HCT116 (cell line): ENCODE results near the gene FOXQ1. TPM values are rescaled to one million over a fixed set of nuclear protein-coding genes. Genes with fewer than 3 reads are reported as not detected.

Source experiments
- ATAC-seq: fragments of 200-7000 bp; cut with Tn5 transposase; 2 replicates; pipeline ENCODE4 v1.9.1; 2020; ENCODE audit warnings: mild to moderate bottlenecking, moderate library complexity
- BruUV-seq: library from RNA; stranded (reverse); fragments of 400-500 nt; replicated peaks from 2 replicates; lab custom pipeline; 2021; lab: Mats Ljungman, UMichigan
- CTCF ChIA-PET: fragments of 300-600 bp; sonication (Branson Sonifier 250); formaldehyde crosslinking; loops from one replicate; lab custom pipeline; 2021; ENCODE audit warnings: antibody characterized with exemption; lab: Charles Lee
- POLR2A ChIA-PET: fragments of 300-600, 350-600 bp; sonication (Branson Sonifier 250); formaldehyde crosslinking; loops from one replicate; lab custom pipeline; 2021; ENCODE audit warnings: antibody characterized with exemption; lab: Charles Lee
- RAD21 ChIA-PET, 2 experiments: fragments of 300-600 bp; sonication (Branson Sonifier 250); formaldehyde crosslinking; loops; one replicate each; lab custom pipeline; 2023; ENCODE audit warnings: low total read pairs in 2 of 2; ENCODE audit not compliant: uncharacterized antibody in 2 of 2, unreplicated experiment in 2 of 2, low non-redundant PET in 1 of 2; lab: Charles Lee
- DNase-seq: peaks from one replicate; pipeline ENCODE4 v3.0.0-alpha.2; 2010; ENCODE audit warnings: low read depth, low spot score
- H2AFZ ChIP-seq: fragments of 200-600 bp; shearing (Covaris generic), sonication (generic); 2 replicates; pipeline ENCODE4 v1.6.1; 2017; ENCODE audit warnings: low read depth, mixed run types, mixed read lengths, antibody characterized with exemption, low read length; ENCODE audit not compliant: poor library complexity, severe bottlenecking
- H3K27ac ChIP-seq: 2 replicates; pipeline ENCODE4 v1.5.1; 2012; ENCODE audit warnings: low read depth, low read length
- H3K27me3 ChIP-seq: fragments of 200-600 bp; sonication (generic); 2 replicates; pipeline ENCODE4 v1.6.1; 2016; ENCODE audit warnings: mixed run types, low read length, mixed read lengths; ENCODE audit not compliant: insufficient read depth
- H3K36me3 ChIP-seq, 2 experiments: fragments of 200-500 bp in 1 of 2; fragments of 200-600 bp in 1 of 2; sonication (Bioruptor generic) in 1 of 2; sonication (generic) in 1 of 2; 2 replicates each; pipeline versions ENCODE4 v1.5.1 to v1.6.1; 2014 to 2016; ENCODE audit warnings: low read length in 2 of 2, inconsistent platforms in 1 of 2, mixed read lengths in 1 of 2, mixed run types in 1 of 2; ENCODE audit not compliant: insufficient read depth in 2 of 2, control insufficient read depth in 1 of 2
- H3K4me1 ChIP-seq, 2 experiments: fragments of 200-600 bp in 1 of 2; sonication (generic) in 1 of 2; 2 replicates each; pipeline versions ENCODE4 v1.5.1 to v1.6.1; 2012 to 2017; ENCODE audit warnings: low read length in 2 of 2, inconsistent platforms in 1 of 2, mild to moderate bottlenecking in 1 of 2, mixed read lengths in 1 of 2, mixed run types in 1 of 2, moderate library complexity in 1 of 2; ENCODE audit not compliant: insufficient read depth in 2 of 2, control insufficient read depth in 1 of 2
- H3K4me2 ChIP-seq: fragments of 200-600 bp; sonication (generic); 2 replicates; pipeline ENCODE4 v1.6.1; 2017; ENCODE audit warnings: mixed run types, low read length, mixed read lengths
- H3K4me3 ChIP-seq, 2 experiments: fragments of 200-600 bp in 1 of 2; sonication (generic) in 1 of 2; replicated peaks in 1 of 2; 2 replicates each; pipeline ENCODE4 v1.5.1; 2011 to 2016; ENCODE audit warnings: low read length in 2 of 2, control low read depth in 1 of 2, low read depth in 1 of 2, mild to moderate bottlenecking in 1 of 2, mixed read lengths in 1 of 2, mixed run types in 1 of 2
- H3K79me2 ChIP-seq: fragments of 200-600 bp; sonication (generic); 2 replicates; pipeline ENCODE4 v1.6.1; 2017; ENCODE audit warnings: mild to moderate bottlenecking, mixed run types, low read length, moderate library complexity, mixed read lengths; ENCODE audit not compliant: insufficient read depth
- H3K9ac ChIP-seq: fragments of 200-600 bp; sonication (generic); 2 replicates; pipeline ENCODE4 v1.6.1; 2016; ENCODE audit warnings: low read length, mixed read lengths
- H3K9me2 ChIP-seq: fragments of 200-600 bp; sonication (generic), shearing (Covaris generic); 2 replicates; pipeline ENCODE4 v1.6.1; 2017; ENCODE audit warnings: mixed run types, mild to moderate bottlenecking, moderate library complexity; ENCODE audit not compliant: insufficient read depth
- H3K9me3 ChIP-seq, 2 experiments: fragments of 200-500 bp in 1 of 2; fragments of 200-600 bp in 1 of 2; sonication (Bioruptor generic) in 1 of 2; sonication (generic) in 1 of 2; 2 replicates each; pipeline ENCODE4 v1.6.1; 2014 to 2017; ENCODE audit warnings: low read length in 2 of 2, mixed read lengths in 2 of 2, inconsistent platforms in 1 of 2, low read depth in 1 of 2, mild to moderate bottlenecking in 1 of 2, mixed run types in 1 of 2, moderate library complexity in 1 of 2; ENCODE audit not compliant: control insufficient read depth in 1 of 2, insufficient read depth in 1 of 2
- H4K20me1 ChIP-seq: fragments of 200-600 bp; sonication (generic), shearing (Covaris generic); 2 replicates; pipeline ENCODE4 v1.6.1; 2017; ENCODE audit warnings: mixed run types, mild to moderate bottlenecking, moderate library complexity; ENCODE audit not compliant: insufficient read depth
- CBX3 ChIP-seq: IDR thresholded peaks from 2 replicates; pipeline ENCODE4 v1.6.1; 2012; ENCODE audit warnings: low read depth
- CEBPB ChIP-seq: IDR thresholded peaks from 2 replicates; pipeline ENCODE4 v1.6.1; 2012; ENCODE audit warnings: low read depth
- ELF1 ChIP-seq: IDR thresholded peaks from 2 replicates; pipeline ENCODE4 v1.6.1; 2012; ENCODE audit warnings: low read depth, borderline replicate concordance
- EZH2 ChIP-seq: fragments of 200-600 bp; sonication (generic); IDR thresholded peaks from 2 replicates; pipeline ENCODE4 v1.6.1; 2017; ENCODE audit warnings: antibody characterized with exemption, mixed run types
- EZH2phosphoT487 ChIP-seq: fragments of 200-600 bp; IDR thresholded peaks from 2 replicates; pipeline ENCODE4 v1.6.1; 2018; ENCODE audit warnings: antibody characterized with exemption, borderline replicate concordance
- FOSL1 ChIP-seq: IDR thresholded peaks from 2 replicates; pipeline ENCODE4 v1.6.1; 2012; ENCODE audit warnings: low read depth
- JUND ChIP-seq: IDR thresholded peaks from 2 replicates; pipeline ENCODE4 v1.6.1; 2012
- POLR2A ChIP-seq: IDR thresholded peaks from 2 replicates; pipeline ENCODE4 v1.7.0; 2011; ENCODE audit warnings: borderline replicate concordance; ENCODE audit not compliant: insufficient read depth, insufficient read length; ENCODE audit errors: extremely low read depth
- RAD21 ChIP-seq: IDR thresholded peaks from 2 replicates; pipeline ENCODE4 v1.6.1; 2012; ENCODE audit warnings: low read depth, mild to moderate bottlenecking
- SIN3A ChIP-seq: IDR thresholded peaks from 2 replicates; pipeline ENCODE4 v1.6.1; 2012; ENCODE audit warnings: low read depth
- SRF ChIP-seq: IDR thresholded peaks from 2 replicates; pipeline ENCODE4 v1.6.1; 2012; ENCODE audit warnings: low read depth
- TCF7L2 ChIP-seq: IDR thresholded peaks from 2 replicates; pipeline ENCODE4 v1.7.0; 2011; ENCODE audit warnings: borderline replicate concordance, inconsistent platforms; ENCODE audit not compliant: insufficient read depth, insufficient read length; ENCODE audit errors: extremely low read depth
- intact Hi-C: fragments of 100-400 bp; cut with micrococcal nuclease; formaldehyde crosslinking; loops from 2 replicates; pipeline ENCODE4 v1.10.0; 2022
- total RNA-seq: library from RNA; stranded (reverse); gene quantifications from one replicate; pipeline ENCODE4 v1.2.1, GENCODE V29; 2021; ENCODE audit not compliant: unreplicated experiment
- TF ChIP-seq, protein P1 (sequence below), 3 experiments: fragments of 200-600 bp in 1 of 3; sonication (generic) in 1 of 3; IDR thresholded peaks in 2 of 3; conservative IDR thresholded peaks in 1 of 3; 2 replicates each; pipeline ENCODE4 v1.5.1; 2012 to 2017; ENCODE audit warnings: low read depth in 2 of 3, low read length in 2 of 3, antibody characterized with exemption in 1 of 3, borderline replicate concordance in 1 of 3, control low read depth in 1 of 3, mild to moderate bottlenecking in 1 of 3, mixed read lengths in 1 of 3, mixed run types in 1 of 3, moderate library complexity in 1 of 3; ENCODE audit not compliant: insufficient read depth in 1 of 3
- TF ChIP-seq, protein P2 (sequence below): IDR thresholded peaks from 2 replicates; pipeline ENCODE4 v1.6.1; 2012
- TF ChIP-seq, protein P3 (sequence below): IDR thresholded peaks from 2 replicates; pipeline ENCODE4 v1.6.1; 2012

FOXQ1 gene
- total RNA-seq, 1 experiment from 2014 or later, result 0.42 TPM

DNA sequence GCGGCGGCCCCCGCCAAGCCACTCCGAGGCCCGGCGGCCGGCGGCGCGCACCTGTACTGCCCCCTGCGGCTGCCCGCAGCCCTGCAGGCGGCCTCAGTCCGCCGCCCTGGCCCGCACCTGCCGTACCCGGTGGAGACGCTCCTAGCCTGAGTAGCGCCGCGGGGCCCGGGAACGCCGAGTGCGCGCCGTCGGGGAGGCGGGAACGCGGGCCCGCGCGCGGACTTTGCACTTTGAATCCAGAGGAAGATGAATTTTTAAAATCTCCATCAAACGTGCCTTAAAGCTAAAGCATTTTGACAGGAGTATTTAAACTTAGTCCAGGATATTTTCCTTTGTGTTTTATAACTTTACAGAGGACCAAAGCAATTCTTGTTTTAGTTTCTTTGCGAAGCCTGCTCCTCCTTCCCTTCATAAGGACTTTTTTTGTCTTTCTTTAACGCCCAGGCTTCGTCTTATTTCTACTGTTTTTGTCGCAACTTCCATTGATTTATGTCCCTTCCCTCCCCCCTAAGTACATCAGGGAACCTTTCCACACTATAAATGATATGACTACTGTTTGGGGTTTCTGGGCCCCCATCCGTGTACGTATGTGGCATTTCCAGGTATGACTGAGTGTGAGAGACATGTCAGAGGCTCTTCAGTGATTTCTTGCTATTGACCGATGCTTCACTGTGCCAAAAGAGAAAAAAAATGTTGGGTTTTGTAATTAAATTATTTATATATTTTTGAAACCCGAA lies 2.0 kb downstream of the FOXQ1 start:
- H2AFZ ChIP-seq, result peak overlapping the region; percentile 71
- POLR2A ChIA-PET, result no interaction called here
- RAD21 ChIA-PET, result no interaction called here
- no peaks in the 10 kb centered on the region for H4K20me1 ChIP-seq
- H3K4me2 ChIP-seq, result peak overlapping the region; percentile 76
- ATAC-seq (peak; percentile 80), DNase-seq (peak; percentile 15)
- peaks cover 11 to 28% of the 10 kb centered on the region in 2 experiments; a peak in 3 of 4 replicates for H3K4me1 ChIP-seq
- no peaks in the 10 kb centered on the region; the same call in 1 of the 2 replicates for H3K27me3 ChIP-seq
- intact Hi-C loops, result no loop called here
- BruUV-seq, result no TSS peak
- TF ChIP-seq CBX3, result no peak
- TF ChIP-seq, protein P1, sequence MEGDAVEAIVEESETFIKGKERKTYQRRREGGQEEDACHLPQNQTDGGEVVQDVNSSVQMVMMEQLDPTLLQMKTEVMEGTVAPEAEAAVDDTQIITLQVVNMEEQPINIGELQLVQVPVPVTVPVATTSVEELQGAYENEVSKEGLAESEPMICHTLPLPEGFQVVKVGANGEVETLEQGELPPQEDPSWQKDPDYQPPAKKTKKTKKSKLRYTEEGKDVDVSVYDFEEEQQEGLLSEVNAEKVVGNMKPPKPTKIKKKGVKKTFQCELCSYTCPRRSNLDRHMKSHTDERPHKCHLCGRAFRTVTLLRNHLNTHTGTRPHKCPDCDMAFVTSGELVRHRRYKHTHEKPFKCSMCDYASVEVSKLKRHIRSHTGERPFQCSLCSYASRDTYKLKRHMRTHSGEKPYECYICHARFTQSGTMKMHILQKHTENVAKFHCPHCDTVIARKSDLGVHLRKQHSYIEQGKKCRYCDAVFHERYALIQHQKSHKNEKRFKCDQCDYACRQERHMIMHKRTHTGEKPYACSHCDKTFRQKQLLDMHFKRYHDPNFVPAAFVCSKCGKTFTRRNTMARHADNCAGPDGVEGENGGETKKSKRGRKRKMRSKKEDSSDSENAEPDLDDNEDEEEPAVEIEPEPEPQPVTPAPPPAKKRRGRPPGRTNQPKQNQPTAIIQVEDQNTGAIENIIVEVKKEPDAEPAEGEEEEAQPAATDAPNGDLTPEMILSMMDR (IDR thresholded peaks at IDR 0.05 in 2 of 3, conservative IDR thresholded peaks at IDR 0.05 in 1 of 3; ENCODE audit: borderline replicate concordance in 1 of 3, insufficient read depth in 1 of 3, low read depth in 2 of 3, low read length in 2 of 3), result peak in 2 of 3 experiments; percentile 42 to 57; a peak in 4 of 6 replicates
- TF ChIP-seq, protein P2, sequence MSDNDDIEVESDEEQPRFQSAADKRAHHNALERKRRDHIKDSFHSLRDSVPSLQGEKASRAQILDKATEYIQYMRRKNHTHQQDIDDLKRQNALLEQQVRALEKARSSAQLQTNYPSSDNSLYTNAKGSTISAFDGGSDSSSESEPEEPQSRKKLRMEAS, result peak; percentile 50; the same call in 1 of the 2 replicates
- TF ChIP-seq RAD21, result peak; percentile 35; the same call in 1 of the 2 replicates
- H3K4me3 ChIP-seq, result peak overlapping the region; percentile 4 to 40; a peak in 3 of 4 replicates
- no peak overlapping the region for H3K27ac ChIP-seq
- CTCF ChIA-PET, result no interaction called here
- no peaks in the 10 kb centered on the region for H3K9me2 ChIP-seq
- no peaks in the 10 kb centered on the region for H3K79me2 ChIP-seq
- H3K9me3 ChIP-seq, result no peaks in the 10 kb centered on the region
- H3K9ac ChIP-seq, result no peak overlapping the region
- H3K36me3 ChIP-seq, result no peaks in the 10 kb centered on the region

DNA sequence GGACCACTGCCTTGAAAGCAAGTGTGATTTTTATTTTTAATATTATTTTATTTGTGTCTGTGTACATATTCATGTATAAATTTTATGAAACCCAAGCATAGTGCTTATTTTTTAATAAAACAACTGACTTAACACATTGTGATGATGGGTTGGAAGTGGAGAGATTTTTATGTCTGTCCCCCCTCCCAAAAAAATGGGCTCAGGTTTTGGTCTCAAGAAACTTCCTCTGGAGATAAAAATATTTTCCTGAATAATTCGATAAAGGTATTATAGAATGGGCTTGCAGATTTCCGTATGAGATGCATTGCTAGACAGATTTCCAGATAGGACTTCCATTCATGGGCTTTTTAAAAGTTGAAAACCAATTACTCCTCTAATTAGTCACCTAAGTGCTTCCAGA lies 2.7 kb downstream of the FOXQ1 start:
- no peaks in the 10 kb centered on the region for H3K79me2 ChIP-seq
- no peaks in the 10 kb centered on the region for H3K9me2 ChIP-seq
- ATAC-seq (no peak), DNase-seq (no peak)
- ChIA-PET POLR2A (no interaction called here), RAD21 (no interaction called here), CTCF (no interaction called here)
- no peak overlapping the region for H3K4me2 ChIP-seq
- no peaks in the 10 kb centered on the region; the same call in 1 of the 2 replicates for H3K27me3 ChIP-seq
- no peak overlapping the region for H3K4me3 ChIP-seq
- no peak overlapping the region for H3K9ac ChIP-seq
- H3K9me3 ChIP-seq, result no peaks in the 10 kb centered on the region
- BruUV-seq, result no TSS peak
- H3K4me1 ChIP-seq, result peaks cover 11 to 28% of the 10 kb centered on the region in 2 experiments; a peak in 3 of 4 replicates
- H2AFZ ChIP-seq, result no peak overlapping the region
- H3K36me3 ChIP-seq, result no peaks in the 10 kb centered on the region
- intact Hi-C loops, result no loop called here
- no peaks in the 10 kb centered on the region for H4K20me1 ChIP-seq
- H3K27ac ChIP-seq, result no peak overlapping the region
- TF ChIP-seq SIN3A, result no peak
- no peak for TF ChIP-seq ELF1
- TF ChIP-seq, protein P2, result no peak
- TF ChIP-seq, protein P3, sequence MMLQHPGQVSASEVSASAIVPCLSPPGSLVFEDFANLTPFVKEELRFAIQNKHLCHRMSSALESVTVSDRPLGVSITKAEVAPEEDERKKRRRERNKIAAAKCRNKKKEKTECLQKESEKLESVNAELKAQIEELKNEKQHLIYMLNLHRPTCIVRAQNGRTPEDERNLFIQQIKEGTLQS, result no peak
- TF ChIP-seq JUND, result no peak
- TF ChIP-seq TCF7L2, result no peak
- no peak for TF ChIP-seq FOSL1
- no peak for TF ChIP-seq CEBPB
- no peak for TF ChIP-seq EZH2phosphoT487
- TF ChIP-seq, protein P1 (IDR thresholded peaks at IDR 0.05 in 2 of 3, conservative IDR thresholded peaks at IDR 0.05 in 1 of 3; ENCODE audit: borderline replicate concordance in 1 of 3, insufficient read depth in 1 of 3, low read depth in 2 of 3, low read length in 2 of 3), result no peak
- no peak for TF ChIP-seq EZH2
- TF ChIP-seq POLR2A, result no peak
- no peak for TF ChIP-seq SRF
